C4-2B (cell line): ENCODE results near the gene DNAJB12.

Source experiments
- CTCF ChIP-seq: fragments of 450-650 bp; conservative IDR thresholded peaks from 2 replicates; pipeline ENCODE4 v1.5.1; 2017; ENCODE audit warnings: mild to moderate bottlenecking
- ZFX ChIP-seq: fragments of 450-650 bp; IDR thresholded peaks from 2 replicates; pipeline ENCODE4 v1.6.1; 2017

- TF ChIP-seq CTCF = no peak
- TF ChIP-seq ZFX = no peak
Observed at GRCh38 chr10:72315054-72315453, 39.7 kb downstream of the DNAJB12 start.
